CD8-positive, alpha-beta memory T cell (primary cell): ENCODE results near the gene NFE2L2. TPM values are rescaled to one million over a fixed set of nuclear protein-coding genes. Genes with fewer than 3 reads are reported as not detected.
"Not testable (repeated sequence)": the region's sequence is repeated elsewhere in the genome, so short reads cannot be mapped to it uniquely, and the experiment has no call there.

Experiments used
- CTCF ChIA-PET: fragments of 350-600 bp; sonication (Branson Sonifier 250); formaldehyde crosslinking; loops from one replicate; lab custom pipeline; 2021; ENCODE audit warnings: antibody characterized with exemption; lab: Charles Lee
- POLR2A ChIA-PET: fragments of 350-600 bp; sonication (Branson Sonifier 250); formaldehyde crosslinking; loops from one replicate; lab custom pipeline; 2021; ENCODE audit warnings: antibody characterized with exemption; lab: Charles Lee
- DNase-seq, 5 donors: peaks; one replicate each; pipeline versions ENCODE4 v3.0.0 to v3.0.0-alpha.2; 2020 to 2022; ENCODE audit warnings: mixed read lengths in 1 of 5
- H3K27ac ChIP-seq: one replicate; pipeline ENCODE4 v1.7.0; 2013; ENCODE audit warnings: low read depth, mild to moderate bottlenecking, low read length, moderate library complexity
- H3K27me3 ChIP-seq: 2 replicates; pipeline ENCODE4 v1.7.0; 2013; ENCODE audit warnings: low read length, mild to moderate bottlenecking; ENCODE audit not compliant: insufficient read depth, poor library complexity, severe bottlenecking
- H3K36me3 ChIP-seq: 2 replicates; pipeline ENCODE4 v1.7.0; 2013; ENCODE audit warnings: mild to moderate bottlenecking, low read length, moderate library complexity; ENCODE audit not compliant: insufficient read depth
- H3K4me1 ChIP-seq: 2 replicates; pipeline ENCODE4 v1.7.0; 2013; ENCODE audit warnings: mild to moderate bottlenecking, low read length, moderate library complexity; ENCODE audit not compliant: insufficient read depth
- H3K4me3 ChIP-seq: 2 replicates; pipeline ENCODE4 v1.7.0; 2013; ENCODE audit warnings: mild to moderate bottlenecking, low read length
- H3K9me3 ChIP-seq: 2 replicates; pipeline ENCODE4 v1.7.0; 2013; ENCODE audit warnings: mild to moderate bottlenecking, low read length
- H3K27ac Mint-ChIP-seq, 8 donors: one replicate each; pipeline ENCODE4 v1.8.0; 2020 to 2021; ENCODE audit warnings: mixed read lengths in 8 of 8, mild to moderate bottlenecking in 6 of 8, inconsistent platforms in 3 of 8, moderate library complexity in 3 of 8
- H3K27me3 Mint-ChIP-seq, 2 donors: one replicate each; pipeline ENCODE4 v1.8.0; 2020 to 2021; ENCODE audit warnings: mixed read lengths in 2 of 2, mild to moderate bottlenecking in 1 of 2, moderate library complexity in 1 of 2
- H3K36me3 Mint-ChIP-seq, 3 donors: one replicate each; pipeline ENCODE4 v1.8.0; 2020 to 2021; ENCODE audit warnings: mixed read lengths in 3 of 3, inconsistent platforms in 1 of 3, mild to moderate bottlenecking in 1 of 3
- H3K4me1 Mint-ChIP-seq, 3 donors: one replicate each; pipeline ENCODE4 v1.8.0; 2020 to 2021; ENCODE audit warnings: mixed read lengths in 3 of 3, inconsistent platforms in 1 of 3, mild to moderate bottlenecking in 1 of 3
- H3K4me3 Mint-ChIP-seq, 7 donors: one replicate each; pipeline ENCODE4 v1.8.0; 2020 to 2021; ENCODE audit warnings: mixed read lengths in 7 of 7, mild to moderate bottlenecking in 6 of 7, moderate library complexity in 4 of 7, inconsistent platforms in 2 of 7
- H3K9me3 Mint-ChIP-seq, 5 donors: one replicate each; pipeline ENCODE4 v1.8.0; 2020 to 2022; ENCODE audit warnings: mixed read lengths in 5 of 5, mild to moderate bottlenecking in 3 of 5, moderate library complexity in 2 of 5, inconsistent platforms in 1 of 5
- polyA plus RNA-seq: library from polyadenylated mRNA; unstranded; fragments of 300-500 nt; fragmentation: Illumina TruSeq; gene quantifications from one replicate; pipeline ENCODE4 v1.2.3, GENCODE V29; 2021
- total RNA-seq, 2 experiments: library from RNA; stranded (reverse); gene quantifications; one replicate each; pipeline ENCODE4 v1.2.3, GENCODE V29; 2021

Gene NFE2L2
- total RNA-seq (10 to 100 TPM; 58.0 to 63.0 TPM), polyA plus RNA-seq (47.7 TPM)

DNA sequence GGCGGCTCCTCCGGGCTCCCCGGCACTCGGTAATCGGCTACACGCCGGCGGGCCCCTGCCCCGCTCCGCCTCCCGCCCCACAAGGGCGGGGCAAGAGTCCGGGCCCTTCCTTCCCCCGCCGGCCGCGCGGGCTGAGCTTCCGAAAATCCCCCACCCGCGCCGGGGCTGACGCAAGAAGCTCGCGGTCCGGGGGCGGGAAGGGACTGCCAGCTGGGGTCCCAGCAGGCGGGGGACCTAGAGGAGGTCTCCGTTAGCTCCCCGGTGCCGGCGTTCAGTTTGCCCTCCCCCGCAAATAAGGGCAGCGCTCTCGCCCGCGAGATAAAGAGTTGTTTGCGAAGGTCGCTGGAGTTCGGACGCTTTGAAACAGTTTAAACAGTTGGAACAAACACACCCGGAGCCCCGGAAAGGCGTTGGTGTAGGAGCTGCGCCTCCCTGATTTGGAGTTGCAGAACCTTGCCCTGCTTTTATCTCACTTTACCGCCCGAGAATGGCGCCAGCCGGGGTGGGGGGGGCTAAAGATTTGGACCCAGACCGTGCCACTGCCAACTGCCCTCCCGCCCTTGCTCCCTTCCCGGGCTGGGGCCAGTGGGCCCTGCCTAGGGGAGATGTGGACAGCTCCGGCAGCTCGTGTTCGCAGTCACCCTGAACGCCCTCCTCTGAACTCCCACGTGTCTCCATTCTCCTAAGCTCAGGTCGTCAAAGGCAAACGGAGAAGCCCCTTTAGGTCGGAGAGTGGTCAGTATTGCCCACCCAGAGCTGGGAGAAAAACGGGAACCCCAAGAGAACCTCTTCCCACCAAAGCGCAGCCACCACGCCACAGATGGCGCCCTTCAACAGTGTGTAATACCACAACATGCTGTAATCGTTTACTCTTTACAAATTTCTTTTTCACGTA, at the start of gene NFE2L2:
Gene NFE2L2, minus strand, starts transcription at position 35 of the 895 bp plus-strand sequence. CDS start 151 bp downstream, outside the sequence.
- H3K4me3 Mint-ChIP-seq: peak within 1 kb of the TSS; percentile 89 to 99 (median 95)
- ChIA-PET CTCF (interaction anchor here (0.8 to 6.1 kb wide), 30 partner anchors 9 to 151 kb away, joined by 3 to 113 read pairs (median 16); partner anchors contain the start of gene HNRNPA3), POLR2A (interaction anchor here (0.7 to 5.2 kb wide), 17 partner anchors 9 to 128 kb away, joined by 3 to 145 read pairs (median 5); partner anchors contain the start of genes AGPS and HNRNPA3)
- no peaks in the 10 kb centered on the region for H3K9me3 ChIP-seq
- peaks cover 0 to 27% (median 0%) of the 10 kb centered on the region in 3 donors for H3K36me3 Mint-ChIP-seq
- peaks cover 0 to 1% of the 10 kb centered on the region in 2 donors for H3K27me3 Mint-ChIP-seq
- peak; percentile 90 to 98 (median 95) for DNase-seq
- H3K36me3 ChIP-seq: no peaks in the 10 kb centered on the region
- H3K27me3 ChIP-seq: no peaks in the 10 kb centered on the region
- H3K27ac ChIP-seq: peak within 1 kb of the TSS; percentile 99
- H3K27ac Mint-ChIP-seq: peak within 1 kb of the TSS; percentile 99 to 100 (median 99)
- peaks cover 38% of the 10 kb centered on the region for H3K4me1 ChIP-seq
- H3K9me3 Mint-ChIP-seq: no peaks in the 10 kb centered on the region
- peaks cover 39 to 52% (median 44%) of the 10 kb centered on the region in 3 donors for H3K4me1 Mint-ChIP-seq
- peak within 1 kb of the TSS; percentile 85 for H3K4me3 ChIP-seq

DNA sequence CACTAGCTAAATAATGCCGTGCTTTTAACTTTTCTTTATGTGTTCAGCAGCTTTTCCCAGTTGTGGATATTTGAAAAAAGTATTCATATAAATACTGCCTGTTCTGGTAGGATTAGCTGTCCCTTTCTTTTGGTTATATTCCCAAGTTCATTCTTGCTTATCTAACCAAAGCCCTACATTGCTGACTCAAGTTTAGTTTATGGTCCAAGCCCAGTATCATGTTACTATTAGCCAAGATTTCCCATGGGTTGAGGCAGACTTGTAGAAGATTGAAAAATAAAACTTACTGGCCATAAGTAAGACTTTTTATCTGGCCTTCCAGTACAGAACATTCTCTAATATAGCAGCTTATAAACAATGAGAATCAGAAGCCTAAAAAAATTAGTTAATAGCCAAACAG, 49.7 kb upstream of the NFE2L2 start:
- CTCF ChIA-PET: interaction anchor here (2.0 kb wide), 1 partner anchor 150 kb away, joined by 5 read pairs; no protein-coding TSS in a partner anchor
- Histone ChIP-seq H3K4me3 (no peak overlapping the region), H3K9me3 (no peaks in the 10 kb centered on the region), H3K27ac (no peak overlapping the region), H3K4me1 (peaks cover 21% of the 10 kb centered on the region), H3K27me3 (no peaks in the 10 kb centered on the region), H3K36me3 (no peaks in the 10 kb centered on the region)
- Mint-ChIP-seq H3K9me3 (no peaks in the 10 kb centered on the region), H3K4me3 (no peak overlapping the region), H3K27me3 (no peaks in the 10 kb centered on the region), H3K27ac (no peak overlapping the region), H3K4me1 (peaks cover 14 to 18% (median 18%) of the 10 kb centered on the region in 3 donors), H3K36me3 (peaks cover 0 to 3% (median 0%) of the 10 kb centered on the region in 3 donors)
- POLR2A ChIA-PET: no interaction called here
- DNase-seq: no peak

DNA sequence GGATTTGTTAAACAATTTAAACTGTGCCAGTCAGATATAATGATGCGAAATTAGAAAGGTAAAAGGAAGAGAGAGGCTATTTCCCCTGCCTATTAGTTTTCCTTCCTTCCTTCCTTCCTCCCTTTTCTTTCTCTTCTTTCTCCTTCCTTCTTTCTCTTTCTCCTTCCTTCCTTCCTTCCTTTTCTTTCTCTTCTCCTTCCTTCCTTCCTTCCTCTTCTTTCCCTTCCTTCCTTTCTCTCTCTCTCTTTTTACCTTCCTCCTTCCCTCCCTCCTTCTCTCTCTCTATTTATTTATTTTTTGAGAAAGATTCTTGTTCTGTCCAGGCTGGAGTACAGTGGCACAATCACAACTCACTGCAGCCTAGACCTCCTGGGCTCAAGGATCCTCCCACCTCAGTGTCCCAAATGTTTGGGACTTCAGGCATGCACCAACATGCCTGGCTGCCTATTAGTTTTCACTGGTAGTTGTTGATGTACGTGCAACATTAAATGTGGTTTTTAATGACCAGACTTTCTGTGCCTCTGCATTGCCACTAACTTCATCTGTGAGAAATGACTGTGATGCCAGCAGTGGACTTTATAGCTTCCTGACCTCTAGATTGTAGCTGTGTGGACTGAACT, 48.7 kb upstream of the NFE2L2 start:
- ChIA-PET CTCF (interaction anchor here (0.8 to 2.0 kb wide), 2 partner anchors 50 to 149 kb away, joined by 4 to 5 read pairs; partner anchors contain the start of gene NFE2L2), POLR2A (no interaction called here)
- H3K4me3 Mint-ChIP-seq: no peak overlapping the region
- no peaks in the 10 kb centered on the region for H3K9me3 Mint-ChIP-seq
- peaks cover 0 to 2% of the 10 kb centered on the region in 2 donors for H3K27me3 Mint-ChIP-seq
- Histone ChIP-seq H3K36me3 (no peaks in the 10 kb centered on the region), H3K9me3 (no peaks in the 10 kb centered on the region), H3K27ac (no peak overlapping the region), H3K27me3 (no peaks in the 10 kb centered on the region), H3K4me1 (peaks cover 30% of the 10 kb centered on the region), H3K4me3 (no peak overlapping the region)
- no peak for DNase-seq
- peak overlapping the region in 3 of 8 donors; percentile 47 to 79 (median 65) for H3K27ac Mint-ChIP-seq
- peaks cover 0 to 3% (median 0%) of the 10 kb centered on the region in 3 donors for H3K36me3 Mint-ChIP-seq
- H3K4me1 Mint-ChIP-seq: peaks cover 16 to 23% (median 23%) of the 10 kb centered on the region in 3 donors

DNA sequence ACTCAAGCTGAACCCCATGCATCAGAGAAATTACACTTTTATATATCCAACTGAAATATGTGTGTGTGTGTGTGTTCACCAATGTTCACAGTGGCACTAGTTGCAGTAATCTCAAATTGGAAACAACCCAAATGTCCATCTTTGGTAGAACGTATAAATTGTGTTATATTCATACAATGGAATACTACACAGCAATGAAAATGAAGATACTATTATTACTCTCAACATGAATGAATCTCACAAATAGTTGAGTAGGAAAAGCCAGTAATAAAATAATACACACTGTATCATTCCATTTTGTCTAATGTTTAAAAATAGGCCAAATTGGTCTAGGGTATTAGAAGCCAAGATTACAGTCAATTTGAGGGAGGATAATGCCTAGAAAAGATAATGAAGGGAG, 48.0 kb upstream of the NFE2L2 start:
- no peak overlapping the region for H3K27ac ChIP-seq
- ChIA-PET CTCF (interaction anchor here (0.8 kb wide), 1 partner anchor 49 kb away, joined by 4 read pairs; the partner anchor contains the start of gene NFE2L2), POLR2A (no interaction called here)
- Mint-ChIP-seq H3K36me3 (peaks cover 0 to 3% (median 0%) of the 10 kb centered on the region in 3 donors), H3K9me3 (no peaks in the 10 kb centered on the region), H3K27me3 (peaks cover 0 to 2% of the 10 kb centered on the region in 2 donors), H3K4me1 (peaks cover 16 to 23% (median 23%) of the 10 kb centered on the region in 3 donors), H3K4me3 (no peak overlapping the region), H3K27ac (no peak overlapping the region)
- H3K9me3 ChIP-seq: no peaks in the 10 kb centered on the region
- DNase-seq: no peak
- no peaks in the 10 kb centered on the region for H3K27me3 ChIP-seq
- no peak overlapping the region for H3K4me3 ChIP-seq
- H3K36me3 ChIP-seq: no peaks in the 10 kb centered on the region
- H3K4me1 ChIP-seq: peaks cover 31% of the 10 kb centered on the region

DNA sequence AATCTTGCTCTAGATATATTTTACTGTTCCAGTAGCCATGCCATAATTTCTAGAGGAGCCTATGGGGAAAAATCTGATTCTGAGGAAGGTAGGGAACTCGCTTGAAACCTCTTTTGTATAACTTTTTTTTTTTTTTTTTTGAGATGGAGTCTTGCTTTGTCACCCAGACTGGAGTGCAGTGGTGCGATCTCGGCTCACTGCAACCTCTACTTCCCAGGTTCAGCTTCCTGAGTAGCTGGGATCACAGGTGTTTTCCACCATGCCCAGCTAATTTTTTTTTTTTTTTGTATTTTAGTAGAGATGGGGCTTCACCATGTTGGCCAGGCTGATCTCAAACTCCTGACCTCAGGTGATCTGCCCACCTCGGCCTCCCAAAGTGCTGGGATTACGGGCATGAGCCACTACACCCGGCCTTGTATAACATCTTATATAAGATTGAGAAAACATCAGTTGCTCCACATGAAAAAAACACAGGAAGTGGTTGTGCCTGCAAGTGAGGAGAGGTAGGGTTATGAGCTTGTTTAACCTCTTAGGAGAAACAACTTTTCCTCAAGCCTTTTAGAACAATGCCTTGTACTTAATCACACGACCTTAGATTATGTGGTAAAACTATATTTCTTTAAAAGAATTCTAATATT, 45.3 kb upstream of the NFE2L2 start:
- not testable (repeated sequence) for H3K27ac ChIP-seq
- peaks cover 0 to 14% (median 0%) of the 10 kb centered on the region in 3 donors for H3K36me3 Mint-ChIP-seq

DNA sequence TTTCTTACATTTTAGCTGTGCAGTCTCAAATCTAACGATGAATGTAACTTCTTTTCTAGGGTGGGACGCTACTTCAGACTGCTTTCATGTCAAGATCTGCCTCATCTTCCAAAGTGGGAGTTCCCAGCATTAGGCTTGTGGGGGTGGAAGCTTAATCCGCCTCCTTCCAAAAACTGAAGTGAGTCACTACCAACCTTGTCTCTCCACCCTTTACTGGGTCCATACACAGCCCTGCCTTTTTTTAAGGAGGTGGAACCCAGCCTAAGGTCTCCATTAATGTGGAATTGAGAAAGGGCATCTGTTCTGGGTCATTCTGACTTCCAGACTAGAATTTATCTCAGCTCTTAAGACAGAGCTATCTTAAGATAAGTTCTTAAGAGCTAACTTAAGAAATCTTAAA, 42.0 kb upstream of the NFE2L2 start:
- Mint-ChIP-seq H3K9me3 (no peaks in the 10 kb centered on the region), H3K4me1 (peaks cover 16 to 23% (median 23%) of the 10 kb centered on the region in 3 donors), H3K4me3 (no peak overlapping the region), H3K36me3 (peaks cover 2 to 15% (median 8%) of the 10 kb centered on the region in 3 donors), H3K27me3 (peaks cover 0 to 2% of the 10 kb centered on the region in 2 donors), H3K27ac (no peak overlapping the region)
- POLR2A ChIA-PET: no interaction called here
- Histone ChIP-seq H3K4me3 (no peak overlapping the region), H3K9me3 (no peaks in the 10 kb centered on the region), H3K27ac (no peak overlapping the region), H3K27me3 (no peaks in the 10 kb centered on the region), H3K36me3 (no peaks in the 10 kb centered on the region), H3K4me1 (peaks cover 35% of the 10 kb centered on the region)
- no peak for DNase-seq
- CTCF ChIA-PET: interaction anchor here (0.9 to 4.7 kb wide), 2 partner anchors 42 to 142 kb away, joined by 3 to 24 read pairs; partner anchors contain the start of gene NFE2L2

More for the DNA sequence above, 45.3 kb upstream of the NFE2L2 start:
- H3K4me1 ChIP-seq: peaks cover 41% of the 10 kb centered on the region
- H3K9me3 Mint-ChIP-seq, H3K9me3 ChIP-seq, H3K27me3 ChIP-seq, H3K36me3 ChIP-seq, H3K4me3 ChIP-seq, H3K27me3 Mint-ChIP-seq: not testable (repeated sequence)
- Mint-ChIP-seq H3K27ac (peak overlapping the region in 4 of 8 donors; percentile 53 to 66 (median 58)), H3K4me1 (peaks cover 16 to 23% (median 23%) of the 10 kb centered on the region in 3 donors), H3K4me3 (peak overlapping the region in 6 of 7 donors; percentile 5 to 63 (median 42))
- ChIA-PET POLR2A (interaction anchor here (0.6 to 2.0 kb wide), 3 partner anchors 45 to 1314 kb away, joined by 3 to 18 read pairs (median 4); partner anchors contain the start of gene NFE2L2), CTCF (interaction anchor here (1.1 to 3.1 kb wide), 7 partner anchors 14 to 161 kb away, joined by 3 to 14 read pairs (median 4); no protein-coding TSS in a partner anchor)
- peak in 2 of 5 donors; percentile 40 to 76 for DNase-seq

DNA sequence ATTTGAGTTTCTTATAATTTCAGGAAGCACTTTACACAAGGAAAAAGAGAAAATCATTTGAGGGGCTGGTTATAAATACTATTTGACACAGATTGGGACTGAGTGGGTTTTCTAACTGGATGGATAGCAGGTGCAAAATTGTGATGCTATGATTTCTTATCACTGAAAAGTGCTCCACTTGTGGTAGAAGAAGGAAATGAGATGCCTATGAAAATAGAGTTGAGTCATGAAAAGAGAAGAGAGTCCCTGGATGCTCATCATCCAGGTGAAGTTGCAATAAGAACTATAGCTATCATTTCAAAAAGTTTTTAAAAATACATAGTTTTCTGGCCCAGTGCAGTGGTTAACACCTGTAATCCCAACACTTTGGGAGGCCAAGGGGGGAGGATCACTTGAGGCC, 39.4 kb upstream of the NFE2L2 start:
- no peaks in the 10 kb centered on the region for H3K36me3 ChIP-seq
- H3K4me1 Mint-ChIP-seq: peaks cover 0 to 3% (median 2%) of the 10 kb centered on the region in 3 donors
- POLR2A ChIA-PET: no interaction called here
- peaks cover 2 to 15% (median 8%) of the 10 kb centered on the region in 3 donors for H3K36me3 Mint-ChIP-seq
- no peak overlapping the region for H3K27ac ChIP-seq
- H3K9me3 ChIP-seq: no peaks in the 10 kb centered on the region
- H3K9me3 Mint-ChIP-seq: no peaks in the 10 kb centered on the region
- peaks cover 0 to 2% of the 10 kb centered on the region in 2 donors for H3K27me3 Mint-ChIP-seq
- no peak for DNase-seq
- H3K27me3 ChIP-seq: no peaks in the 10 kb centered on the region
- no peak overlapping the region for H3K4me3 ChIP-seq
- CTCF ChIA-PET: interaction anchor here (1.1 to 4.7 kb wide), 3 partner anchors 24 to 139 kb away, joined by 4 to 24 read pairs (median 4); partner anchors contain the start of gene NFE2L2
- no peak overlapping the region for H3K27ac Mint-ChIP-seq
- H3K4me1 ChIP-seq: peaks cover 18% of the 10 kb centered on the region
- H3K4me3 Mint-ChIP-seq: no peak overlapping the region
